ENCODE data around the gene SEPSECS.

GRCh38 chr4:25163196-25163595 is 2.9 kb upstream of the SEPSECS start:
- TF ChIP-seq CTCF (IDR thresholded peaks at IDR 0.05) (no peak), EP300 (IDR thresholded peaks at IDR 0.05) (no peak)
